ENCODE results near the gene METTL6. TPM values are rescaled to one million over a fixed set of nuclear protein-coding genes. Genes with fewer than 3 reads are reported as not detected.
"Not testable (repeated sequence)": the region's sequence is repeated elsewhere in the genome, so short reads cannot be mapped to it uniquely, and the experiment has no call there.

The METTL6 gene
- total and polyA plus RNA-seq, 2 donors (not counting 1 experiment from before 2014, with no cell fraction given) = 7.6 to 23.9 TPM

GRCh38 chr3:15460891-15461531 lies 33.7 kb upstream of the METTL6 start:
- no peaks in the 10 kb centered on the region for H3K9me3 ChIP-seq (ENCODE audit: control extremely low read depth in 1 of 3, control insufficient read depth in 2 of 3, insufficient read depth in 1 of 3, low read length in 2 of 3)
- H3K36me3 ChIP-seq (replicated peaks in 1 of 2; ENCODE audit: control extremely low read depth in 1 of 2, control insufficient read depth in 1 of 2, extremely low read depth in 1 of 2, insufficient read depth in 2 of 2, low read length in 1 of 2) = no peaks in the 10 kb centered on the region
- H3K4me1 ChIP-seq (ENCODE audit: control insufficient read depth in 2 of 2, insufficient read depth in 2 of 2, low read length in 2 of 2) = no peaks in the 10 kb centered on the region
- no peak overlapping the region for H3K27ac Mint-ChIP-seq
- H3K79me2 ChIP-seq (ENCODE audit: control insufficient read depth, insufficient read depth, low read length) = no peaks in the 10 kb centered on the region
- no peak overlapping the region for H3K4me2 ChIP-seq (replicated peaks; ENCODE audit: low read depth, low read length, poor library complexity, severe bottlenecking)
- H3K27me3 ChIP-seq (replicated peaks in 1 of 4; ENCODE audit: control extremely low read depth in 1 of 4, control insufficient read depth in 3 of 4, insufficient read depth in 4 of 4, low read length in 3 of 4) = no peaks in the 10 kb centered on the region
- H3K4me3 Mint-ChIP-seq = no peak overlapping the region
- H4K20me1 ChIP-seq (ENCODE audit: control insufficient read depth, insufficient read depth, low read length, poor library complexity, severe bottlenecking) = no peaks in the 10 kb centered on the region
- H2AFZ ChIP-seq (ENCODE audit: insufficient read depth, low read depth, low read length, poor library complexity, severe bottlenecking) = no peak overlapping the region
- DNase-seq (no peak), ATAC-seq (ENCODE audit: low read depth) (no peak)
- no peak for TF ChIP-seq CTCF (IDR thresholded peaks at IDR 0.05)
- H3K9ac ChIP-seq (ENCODE audit: low read length) = no peak overlapping the region
- H3K9me3 Mint-ChIP-seq (ENCODE audit: insufficient read depth) = no peaks in the 10 kb centered on the region
- H3K27me3 Mint-ChIP-seq = no peaks in the 10 kb centered on the region
- H3K27ac ChIP-seq (ENCODE audit: low read length in 2 of 2) = no peak overlapping the region
- no peak overlapping the region for H3K4me3 ChIP-seq (ENCODE audit: control extremely low read depth in 1 of 5, extremely low read depth in 1 of 5, insufficient read depth in 1 of 5, low read depth in 2 of 5, low read length in 4 of 5)
- intact Hi-C loops (cut with micrococcal nuclease) = no loop called here
- no peaks in the 10 kb centered on the region for H3K4me1 Mint-ChIP-seq
- CTCF ChIA-PET = no interaction called here
- POLR2A ChIA-PET = no interaction called here
- 7% methylated on average over 4 of the region's 4 CpGs for WGBS (ENCODE audit: insufficient coverage)

GRCh38 chr3:15458212-15458780 lies 31.0 kb upstream of the METTL6 start:
- Histone ChIP-seq H3K4me3 (ENCODE audit: control extremely low read depth in 1 of 5, extremely low read depth in 1 of 5, insufficient read depth in 1 of 5, low read depth in 2 of 5, low read length in 4 of 5) (no peak overlapping the region), H3K4me1 (ENCODE audit: control insufficient read depth in 2 of 2, insufficient read depth in 2 of 2, low read length in 2 of 2) (no peaks in the 10 kb centered on the region), H3K36me3 (replicated peaks in 1 of 2; ENCODE audit: control extremely low read depth in 1 of 2, control insufficient read depth in 1 of 2, extremely low read depth in 1 of 2, insufficient read depth in 2 of 2, low read length in 1 of 2) (no peaks in the 10 kb centered on the region), H3K27ac (ENCODE audit: low read length in 2 of 2) (no peak overlapping the region), H3K9me3 (ENCODE audit: control extremely low read depth in 1 of 3, control insufficient read depth in 2 of 3, insufficient read depth in 1 of 3, low read length in 2 of 3) (no peaks in the 10 kb centered on the region), H4K20me1 (ENCODE audit: control insufficient read depth, insufficient read depth, low read length, poor library complexity, severe bottlenecking) (no peaks in the 10 kb centered on the region), H3K4me2 (replicated peaks; ENCODE audit: low read depth, low read length, poor library complexity, severe bottlenecking) (no peak overlapping the region), H2AFZ (ENCODE audit: insufficient read depth, low read depth, low read length, poor library complexity, severe bottlenecking) (no peak overlapping the region), H3K79me2 (ENCODE audit: control insufficient read depth, insufficient read depth, low read length) (no peaks in the 10 kb centered on the region), H3K27me3 (replicated peaks in 1 of 4; ENCODE audit: control extremely low read depth in 1 of 4, control insufficient read depth in 3 of 4, insufficient read depth in 4 of 4, low read length in 3 of 4) (no peaks in the 10 kb centered on the region), H3K9ac (ENCODE audit: low read length) (no peak overlapping the region)
- no peaks in the 10 kb centered on the region for H3K9me3 Mint-ChIP-seq (ENCODE audit: insufficient read depth)
- no peak for ATAC-seq (ENCODE audit: low read depth)
- ChIA-PET POLR2A (no interaction called here), CTCF (no interaction called here)
- H3K4me1 Mint-ChIP-seq = no peaks in the 10 kb centered on the region
- no peak overlapping the region for H3K27ac Mint-ChIP-seq
- no peak overlapping the region for H3K4me3 Mint-ChIP-seq
- H3K27me3 Mint-ChIP-seq = no peaks in the 10 kb centered on the region
- WGBS (ENCODE audit: insufficient coverage) = 86% methylated on average over 5 of the region's 7 CpGs
- TF ChIP-seq CTCF (IDR thresholded peaks at IDR 0.05) = no peak
- no peak for TF ChIP-seq EZH2 (IDR thresholded peaks at IDR 0.05; ENCODE audit: borderline replicate concordance, insufficient read depth, low read depth, low read length, poor library complexity, severe bottlenecking)
- intact Hi-C loops (cut with micrococcal nuclease) = no loop called here
- DNase-seq = no peak

GRCh38 chr3:15456915-15457314 lies 29.6 kb upstream of the METTL6 start:
- H3K36me3 ChIP-seq (replicated peaks in 1 of 2; ENCODE audit: control extremely low read depth in 1 of 2, control insufficient read depth in 1 of 2, extremely low read depth in 1 of 2, insufficient read depth in 2 of 2, low read length in 1 of 2); H3K27me3 ChIP-seq (replicated peaks in 1 of 4; ENCODE audit: control extremely low read depth in 1 of 4, control insufficient read depth in 3 of 4, insufficient read depth in 4 of 4, low read length in 3 of 4); H3K27ac ChIP-seq (ENCODE audit: low read length in 2 of 2); H3K9me3 ChIP-seq (ENCODE audit: control extremely low read depth in 1 of 3, control insufficient read depth in 2 of 3, insufficient read depth in 1 of 3, low read length in 2 of 3); H3K9ac ChIP-seq (ENCODE audit: low read length); H4K20me1 ChIP-seq (ENCODE audit: control insufficient read depth, insufficient read depth, low read length, poor library complexity, severe bottlenecking); H3K27ac Mint-ChIP-seq; DNase-seq; ATAC-seq (ENCODE audit: low read depth); H3K4me1 ChIP-seq (ENCODE audit: control insufficient read depth in 2 of 2, insufficient read depth in 2 of 2, low read length in 2 of 2); POLR2A ChIA-PET; H3K4me2 ChIP-seq (replicated peaks; ENCODE audit: low read depth, low read length, poor library complexity, severe bottlenecking); H3K27me3 Mint-ChIP-seq; H3K79me2 ChIP-seq (ENCODE audit: control insufficient read depth, insufficient read depth, low read length); H3K4me3 ChIP-seq (ENCODE audit: control extremely low read depth in 1 of 5, extremely low read depth in 1 of 5, insufficient read depth in 1 of 5, low read depth in 2 of 5, low read length in 4 of 5); intact Hi-C loops (cut with micrococcal nuclease); CTCF ChIA-PET; H3K4me1 Mint-ChIP-seq; H2AFZ ChIP-seq (ENCODE audit: insufficient read depth, low read depth, low read length, poor library complexity, severe bottlenecking); H3K4me3 Mint-ChIP-seq; H3K9me3 Mint-ChIP-seq (ENCODE audit: insufficient read depth): not testable (repeated sequence)
- WGBS (ENCODE audit: insufficient coverage) = 100% methylated on average over 3 of the region's 10 CpGs

Data from B cell (primary cell).